Osteocyte (in vitro differentiated cells): ENCODE measurements around the gene SLC27A5. TPM values are rescaled to one million over a fixed set of nuclear protein-coding genes. Genes with fewer than 3 reads are reported as not detected.

ENCODE experiments used
- DNase-seq: peaks from one replicate; pipeline ENCODE4 v3.0.0; 2021; ENCODE audit warnings: mixed read lengths; ENCODE audit not compliant: unreplicated experiment; ENCODE audit errors: extremely low spot score
- H3K27ac Mint-ChIP-seq: one replicate; pipeline ENCODE4 v1.8.0; 2021; ENCODE audit warnings: mild to moderate bottlenecking, mixed read lengths; ENCODE audit not compliant: unreplicated experiment
- H3K27me3 Mint-ChIP-seq: one replicate; pipeline ENCODE4 v1.8.0; 2021; ENCODE audit warnings: mixed read lengths; ENCODE audit not compliant: unreplicated experiment
- H3K36me3 Mint-ChIP-seq: one replicate; pipeline ENCODE4 v1.8.0; 2021; ENCODE audit warnings: mixed read lengths; ENCODE audit not compliant: unreplicated experiment
- H3K4me1 Mint-ChIP-seq: one replicate; pipeline ENCODE4 v1.8.0; 2021; ENCODE audit warnings: mixed read lengths; ENCODE audit not compliant: unreplicated experiment
- H3K4me3 Mint-ChIP-seq: one replicate; pipeline ENCODE4 v1.8.0; 2021; ENCODE audit warnings: mild to moderate bottlenecking, moderate library complexity, mixed read lengths; ENCODE audit not compliant: unreplicated experiment
- H3K9me3 Mint-ChIP-seq: one replicate; pipeline ENCODE4 v1.8.0; 2021; ENCODE audit warnings: mixed read lengths; ENCODE audit not compliant: unreplicated experiment
- CTCF ChIP-seq: fragments of 200-600 bp; sonication (generic); IDR thresholded peaks from 2 replicates; pipeline ENCODE4 v1.5.0; 2021; ENCODE audit warnings: antibody characterized with exemption, mild to moderate bottlenecking, moderate library complexity
- total RNA-seq: library from RNA; stranded (reverse); gene quantifications from 2 replicates; pipeline ENCODE4 v1.2.1, GENCODE V29; 2021

SLC27A5 gene
- total RNA-seq, 1 donor from 2014 or later, result 7.5 TPM

GRCh38 chr19:58552655-58553054 is 40.9 kb upstream of the SLC27A5 start:
- Mint-ChIP-seq H3K9me3 (no peaks in the 10 kb centered on the region), H3K4me1 (peaks cover 36% of the 10 kb centered on the region), H3K27me3 (no peaks in the 10 kb centered on the region), H3K4me3 (no peak overlapping the region), H3K27ac (peak overlapping the region; percentile 11), H3K36me3 (peaks cover 39% of the 10 kb centered on the region)
- DNase-seq, result no peak
- TF ChIP-seq CTCF, result no peak

- Mint-ChIP-seq H3K4me1 (peaks cover 31% of the 10 kb centered on the region), H3K27me3 (no peaks in the 10 kb centered on the region), H3K36me3 (peaks cover 39% of the 10 kb centered on the region), H3K9me3 (no peaks in the 10 kb centered on the region), H3K4me3 (no peak overlapping the region), H3K27ac (no peak overlapping the region)
- TF ChIP-seq CTCF, result no peak
- DNase-seq, result no peak
Observed at GRCh38 chr19:58551577-58552471, 40.0 kb upstream of the SLC27A5 start.

DNA sequence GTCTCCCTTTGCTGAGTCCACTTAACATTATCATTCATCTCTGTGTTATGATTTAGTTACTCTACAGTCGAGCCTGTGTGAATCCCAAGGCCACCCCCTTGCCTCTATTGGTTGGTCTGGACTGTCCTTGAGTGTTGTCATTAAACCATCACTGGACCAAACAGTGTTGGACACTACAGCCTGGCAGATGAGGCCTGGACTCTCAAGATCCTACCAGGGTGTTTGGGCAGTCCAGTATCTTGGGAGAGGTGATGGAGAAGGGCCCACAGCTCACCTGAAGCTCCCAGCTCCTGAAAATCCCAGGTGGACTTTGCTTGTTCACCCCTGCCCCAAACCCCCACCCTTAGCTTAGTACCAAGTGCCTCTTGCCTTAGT is 39.3 kb upstream of the SLC27A5 start:
- Mint-ChIP-seq H3K4me3 (no peak overlapping the region), H3K36me3 (peaks cover 39% of the 10 kb centered on the region), H3K27me3 (no peaks in the 10 kb centered on the region), H3K27ac (no peak overlapping the region), H3K9me3 (no peaks in the 10 kb centered on the region), H3K4me1 (peaks cover 31% of the 10 kb centered on the region)
- no peak for DNase-seq
- TF ChIP-seq CTCF, result no peak

GRCh38 chr19:58550362-58551122 is 38.8 kb upstream of the SLC27A5 start:
- Mint-ChIP-seq H3K9me3 (no peaks in the 10 kb centered on the region), H3K27ac (no peak overlapping the region), H3K4me1 (peaks cover 34% of the 10 kb centered on the region), H3K27me3 (no peaks in the 10 kb centered on the region), H3K4me3 (no peak overlapping the region), H3K36me3 (peaks cover 41% of the 10 kb centered on the region)
- no peak for DNase-seq
- TF ChIP-seq CTCF, result no peak
